HG03521 (cell line): Measurements from ENCODE around the gene EVL.

ENCODE experiments used
- ATAC-seq: cut with Tn5 transposase; IDR thresholded peaks from one replicate; pipeline ENCODE4 v1.9.1; 2021; ENCODE audit warnings: mild to moderate bottlenecking, moderate library complexity; ENCODE audit not compliant: unreplicated experiment

EVL gene

GRCh38 chr14:100037353-100037752 is 27.9 kb upstream of the EVL start:
- ATAC-seq, result no peak

GRCh38 chr14:100038065-100038464 is 27.2 kb upstream of the EVL start:
- no peak for ATAC-seq

- no peak for ATAC-seq
Observed at GRCh38 chr14:100039903-100040302, 25.3 kb upstream of the EVL start.

- ATAC-seq, result no peak
Observed at GRCh38 chr14:100041271-100041670, 24.0 kb upstream of the EVL start.

GRCh38 chr14:100042286-100042685 is 22.9 kb upstream of the EVL start:
- ATAC-seq, result no peak

- ATAC-seq, result no peak
Observed at GRCh38 chr14:100045642-100046344, 19.4 kb upstream of the EVL start.

GRCh38 chr14:100047600-100047999 is 17.6 kb upstream of the EVL start:
- ATAC-seq, result no peak

GRCh38 chr14:100048786-100049185 is 16.4 kb upstream of the EVL start:
- ATAC-seq, result no peak

GRCh38 chr14:100049220-100049619 is 16.0 kb upstream of the EVL start:
- no peak for ATAC-seq

GRCh38 chr14:100051103-100051502 is 14.1 kb upstream of the EVL start:
- ATAC-seq, result no peak

GRCh38 chr14:100051543-100051942 is 13.7 kb upstream of the EVL start:
- ATAC-seq, result no peak

GRCh38 chr14:100052819-100053218 is 12.4 kb upstream of the EVL start:
- no peak for ATAC-seq

- no peak for ATAC-seq
Observed at GRCh38 chr14:100054316-100055075, 10.7 kb upstream of the EVL start.

GRCh38 chr14:100056431-100056830 is 8.8 kb upstream of the EVL start:
- ATAC-seq, result no peak

- ATAC-seq, result no peak
Observed at GRCh38 chr14:100056964-100057795, 8.0 kb upstream of the EVL start.

GRCh38 chr14:100058777-100059437 is 6.3 kb upstream of the EVL start:
- peak; percentile 67 for ATAC-seq

GRCh38 chr14:100059438-100059781 is 5.8 kb upstream of the EVL start:
- no peak for ATAC-seq

GRCh38 chr14:100060760-100061159 is 4.5 kb upstream of the EVL start:
- ATAC-seq, result no peak

- no peak for ATAC-seq
Observed at GRCh38 chr14:100062590-100062989, 2.6 kb upstream of the EVL start.

- ATAC-seq, result no peak
Observed at GRCh38 chr14:100063314-100063941, 1.8 kb upstream of the EVL start.
